Stimulated activated CD8-positive, alpha-beta memory T cell treated with anti-CD3 and anti-CD28 coated beads, Interleukin-15, amount 100 ng/mL, for 1 hour (primary cell): ENCODE data around the gene TRPM8.
"Not testable (repeated sequence)": the region's sequence is repeated elsewhere in the genome, so short reads cannot be mapped to it uniquely, and the experiment has no call there.

ENCODE experiments used
- DNase-seq: peaks from one replicate; pipeline ENCODE4 v3.0.0-alpha.2; 2020; ENCODE audit warnings: low read depth

Gene TRPM8

DNA sequence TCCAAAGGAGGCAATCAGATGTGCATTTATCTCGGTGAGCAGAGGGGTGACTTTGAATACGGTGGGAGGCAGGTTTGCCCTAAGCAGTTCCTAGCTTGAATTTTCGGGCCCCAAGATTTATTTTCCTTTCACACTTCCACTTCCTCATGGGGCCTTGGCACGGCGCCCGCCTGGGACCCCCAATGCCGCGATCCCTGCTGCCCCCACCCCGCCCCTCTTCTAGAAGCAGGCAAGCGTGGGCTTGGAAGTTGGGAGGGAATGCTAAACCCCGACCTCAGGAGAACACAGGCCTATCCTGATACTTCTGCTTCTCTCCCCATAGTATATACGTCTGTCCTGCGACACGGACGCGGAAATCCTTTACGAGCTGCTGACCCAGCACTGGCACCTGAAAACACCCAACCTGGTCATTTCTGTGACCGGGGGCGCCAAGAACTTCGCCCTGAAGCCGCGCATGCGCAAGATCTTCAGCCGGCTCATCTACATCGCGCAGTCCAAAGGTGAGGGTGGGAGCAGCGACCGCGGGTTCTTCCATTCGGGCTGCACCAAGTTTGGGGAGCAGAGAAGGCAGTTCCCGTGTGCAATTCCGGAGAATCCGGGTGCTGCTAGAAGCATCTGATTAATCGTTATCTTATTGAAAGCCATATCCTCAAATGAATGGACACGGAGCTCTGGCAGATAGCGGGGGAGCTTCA is 21.6 kb downstream of the TRPM8 start:
- no peak for DNase-seq

DNA sequence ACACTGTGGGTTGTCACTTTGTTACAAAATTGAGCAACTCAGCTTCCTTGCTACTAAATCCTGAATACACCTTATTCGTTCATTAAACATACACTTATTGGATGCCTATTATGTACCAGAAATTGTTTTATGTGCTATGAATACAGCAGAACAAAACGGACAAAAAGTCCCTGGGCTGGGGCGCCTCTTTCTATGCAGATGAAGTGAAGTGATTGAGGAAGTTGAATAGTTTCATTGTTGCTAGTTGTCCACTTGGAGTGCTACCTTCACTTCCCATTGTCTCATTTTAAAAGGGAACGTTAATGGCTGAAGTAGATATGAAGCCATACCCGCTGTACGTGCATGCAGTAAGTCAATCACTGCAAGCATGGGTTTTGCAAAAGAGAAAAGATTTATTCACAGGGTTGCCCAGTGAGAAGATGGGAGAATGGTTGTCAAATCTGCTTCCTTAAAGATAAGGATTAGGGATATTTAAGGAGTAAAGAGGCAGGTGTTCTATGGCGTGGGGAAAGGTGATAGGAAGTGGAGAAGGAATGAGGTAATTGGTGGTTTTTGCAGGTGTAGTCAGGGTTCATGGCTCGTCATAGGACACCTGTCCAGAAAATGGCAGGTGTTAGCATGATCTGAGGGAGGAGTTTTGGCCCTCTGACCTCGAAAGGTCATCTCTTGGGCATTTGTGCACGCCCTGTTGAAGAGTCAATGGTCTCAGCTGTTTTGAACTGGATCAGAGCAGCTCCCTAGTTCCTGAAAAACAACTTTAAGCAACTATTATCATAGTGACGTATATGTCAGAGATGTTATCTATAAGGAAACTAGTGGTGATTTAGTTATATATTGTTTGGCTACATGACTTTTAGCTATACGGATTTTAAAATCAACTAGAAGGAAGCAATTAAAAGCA is 23.5 kb downstream of the TRPM8 start:
- DNase-seq: no peak

GRCh38 chr2:233942731-233943130 is 25.6 kb downstream of the TRPM8 start:
- DNase-seq: no peak

DNA sequence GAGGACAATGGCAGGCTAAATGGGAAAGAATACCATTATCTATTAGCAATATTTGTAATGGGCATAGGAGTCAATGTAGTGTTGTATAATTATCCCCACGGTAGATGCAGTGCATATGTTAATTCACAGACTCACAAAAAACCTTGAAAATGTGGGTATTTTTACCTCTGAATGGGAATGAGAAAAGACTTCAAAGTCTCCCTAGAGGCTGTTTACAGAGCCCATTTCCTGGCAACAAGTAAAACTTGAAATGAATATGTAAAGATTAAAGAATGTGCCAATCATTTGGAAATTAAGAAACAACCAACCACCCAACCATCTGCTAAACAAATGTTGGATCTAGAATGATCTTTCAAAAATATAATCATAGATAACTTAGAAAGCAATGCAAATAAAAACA is 27.1 kb downstream of the TRPM8 start:
- no peak for DNase-seq

- DNase-seq: no peak
These were observed 27.5 kb downstream of the TRPM8 start for GRCh38 chr2:233944722-233945121.

GRCh38 chr2:233945146-233945545 is 28.0 kb downstream of the TRPM8 start:
- DNase-seq: no peak

GRCh38 chr2:233950078-233950825 is 33.1 kb downstream of the TRPM8 start:
- no peak for DNase-seq

DNA sequence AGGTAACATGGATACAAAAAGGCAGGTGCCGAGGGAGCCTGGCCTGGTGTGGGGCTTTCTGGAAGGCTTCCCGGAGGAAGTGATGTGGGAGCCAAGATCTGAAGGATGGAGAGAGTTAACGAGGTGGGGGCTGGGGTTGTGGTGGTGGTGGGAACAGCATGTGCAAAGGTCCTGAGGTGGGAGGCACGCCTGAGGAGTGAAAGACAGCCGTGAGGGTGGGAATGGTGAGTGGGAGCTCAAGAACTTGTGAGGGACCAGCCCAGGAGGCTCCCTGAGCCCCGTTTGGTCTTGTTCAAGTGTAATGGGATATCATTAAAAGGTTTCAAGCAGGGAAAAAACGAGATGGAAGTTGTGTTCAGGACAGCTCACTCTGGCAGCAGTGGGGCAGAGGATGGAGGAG is 35.2 kb downstream of the TRPM8 start:
- DNase-seq: no peak

DNA sequence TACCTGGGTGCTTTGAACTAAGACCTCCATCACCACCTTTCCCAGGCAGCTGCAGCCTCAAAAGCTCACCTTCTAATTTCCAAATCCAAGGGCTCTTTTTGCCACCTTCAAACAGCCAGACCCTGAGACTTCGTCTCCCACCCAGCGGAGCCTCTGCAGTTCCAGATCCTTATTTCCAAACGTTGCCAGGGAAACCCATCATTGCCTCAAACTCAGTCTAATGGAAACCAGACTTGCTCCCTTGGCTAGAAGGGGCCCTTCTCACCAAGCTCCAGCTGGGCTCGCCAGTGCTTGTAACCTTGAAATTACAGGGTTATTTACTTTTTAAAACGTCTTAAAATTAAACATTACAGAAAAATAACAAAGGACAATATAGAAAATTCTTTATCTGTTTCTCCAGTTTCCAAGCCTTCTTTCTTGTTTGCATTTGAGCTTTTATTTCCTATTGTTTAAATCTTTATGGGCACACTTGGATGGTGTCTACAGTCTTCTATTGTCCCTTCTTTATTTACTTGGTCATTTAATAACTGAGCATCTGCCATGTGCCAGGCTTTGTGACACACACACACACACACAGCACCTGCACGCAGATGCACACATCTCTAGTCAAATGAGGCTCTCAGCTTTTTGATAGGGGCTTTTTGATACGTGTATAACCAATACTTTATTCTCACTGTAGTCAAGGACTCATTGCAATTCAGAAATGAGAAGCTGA is 36.1 kb downstream of the TRPM8 start:
- no peak for DNase-seq

DNA sequence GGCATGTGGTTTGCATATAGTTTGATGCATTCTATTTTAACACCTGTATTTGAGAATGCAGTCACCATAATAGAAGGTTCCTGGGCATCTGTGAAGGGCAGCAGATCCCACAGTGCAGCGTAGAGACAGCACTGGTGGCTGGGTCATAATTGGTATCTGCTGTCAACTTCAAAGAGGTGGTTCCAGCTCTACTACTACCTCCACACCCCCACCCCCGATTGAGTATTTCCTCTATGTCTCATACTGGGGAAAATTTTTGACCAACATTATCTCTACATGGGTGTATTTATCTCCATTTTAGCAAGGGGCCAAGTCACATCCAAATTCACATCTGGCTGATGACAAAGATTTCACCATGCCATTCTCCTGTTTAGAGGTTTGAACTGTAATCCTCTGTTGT is 43.0 kb downstream of the TRPM8 start:
- DNase-seq: no peak

DNA sequence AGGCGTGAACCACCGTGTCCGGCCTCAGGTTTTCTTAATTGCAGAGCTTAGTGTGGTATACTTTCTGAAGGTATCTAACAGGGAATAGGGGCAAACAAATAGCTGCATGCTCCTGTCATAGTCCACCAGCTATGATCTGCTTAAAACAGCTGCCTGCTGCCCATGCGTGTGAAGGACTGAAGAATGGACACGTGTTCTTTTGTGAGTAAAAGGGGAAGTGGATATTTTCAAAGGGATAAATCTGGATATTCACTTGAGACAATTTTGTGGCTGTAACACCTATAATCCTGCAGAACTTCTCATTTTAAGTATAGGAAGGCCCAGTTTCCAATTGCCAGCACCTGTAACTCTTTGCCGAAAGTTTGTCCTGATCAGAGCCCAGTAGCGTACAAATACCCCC is 44.7 kb downstream of the TRPM8 start:
- no peak for DNase-seq

- no peak for DNase-seq
These were observed 47.4 kb downstream of the TRPM8 start for GRCh38 chr2:233964581-233964980.

- DNase-seq: no peak
These were observed 47.9 kb downstream of the TRPM8 start for GRCh38 chr2:233965032-233965603.

- not testable (repeated sequence) for DNase-seq
These were observed 48.5 kb downstream of the TRPM8 start for GRCh38 chr2:233965646-233966045.

- DNase-seq: no peak
These were observed 49.2 kb downstream of the TRPM8 start for GRCh38 chr2:233966388-233966787.

- DNase-seq: no peak
These were observed 50.0 kb downstream of the TRPM8 start for GRCh38 chr2:233967164-233967563.

DNA sequence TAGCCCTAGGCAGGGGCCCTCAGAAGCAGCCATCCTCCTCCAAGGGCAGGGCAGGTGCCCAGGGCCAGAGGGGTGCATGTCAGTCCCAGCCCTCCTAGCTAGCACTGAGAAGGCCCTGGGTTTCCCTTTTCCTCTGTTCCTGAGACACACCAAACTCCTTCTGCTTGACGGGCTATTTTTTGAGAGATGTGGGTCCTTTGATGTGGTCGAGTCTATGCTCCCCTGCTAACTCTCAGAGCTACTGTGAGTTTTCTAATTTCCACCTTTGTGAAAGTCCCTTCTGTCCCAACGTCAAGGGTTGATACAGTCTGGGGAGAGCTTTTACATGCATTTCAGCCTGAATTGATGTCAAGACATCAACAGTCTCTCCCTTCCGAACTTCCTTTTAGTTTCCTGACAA is 51.4 kb downstream of the TRPM8 start:
- no peak for DNase-seq

DNA sequence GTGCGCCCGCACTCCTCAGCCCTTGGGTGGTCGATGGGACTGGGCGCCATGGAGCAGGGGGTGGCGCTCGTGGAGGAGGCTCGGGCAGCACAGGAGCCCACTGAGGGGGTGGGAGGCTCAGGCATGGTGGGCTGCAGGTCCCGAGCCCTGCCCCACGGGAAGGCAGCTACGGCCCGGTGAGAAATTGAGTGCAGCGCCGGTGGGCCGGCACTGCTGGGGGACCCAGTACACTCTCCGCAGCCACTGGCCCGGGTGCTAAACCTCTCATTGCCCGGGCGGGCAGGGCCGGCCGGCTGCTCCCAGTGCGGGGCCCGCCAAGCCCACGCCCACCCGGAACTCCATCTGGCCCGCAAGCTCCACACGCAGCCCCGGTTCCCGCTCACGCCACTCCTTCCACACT is 55.3 kb downstream of the TRPM8 start:
- not testable (repeated sequence) for DNase-seq

DNA sequence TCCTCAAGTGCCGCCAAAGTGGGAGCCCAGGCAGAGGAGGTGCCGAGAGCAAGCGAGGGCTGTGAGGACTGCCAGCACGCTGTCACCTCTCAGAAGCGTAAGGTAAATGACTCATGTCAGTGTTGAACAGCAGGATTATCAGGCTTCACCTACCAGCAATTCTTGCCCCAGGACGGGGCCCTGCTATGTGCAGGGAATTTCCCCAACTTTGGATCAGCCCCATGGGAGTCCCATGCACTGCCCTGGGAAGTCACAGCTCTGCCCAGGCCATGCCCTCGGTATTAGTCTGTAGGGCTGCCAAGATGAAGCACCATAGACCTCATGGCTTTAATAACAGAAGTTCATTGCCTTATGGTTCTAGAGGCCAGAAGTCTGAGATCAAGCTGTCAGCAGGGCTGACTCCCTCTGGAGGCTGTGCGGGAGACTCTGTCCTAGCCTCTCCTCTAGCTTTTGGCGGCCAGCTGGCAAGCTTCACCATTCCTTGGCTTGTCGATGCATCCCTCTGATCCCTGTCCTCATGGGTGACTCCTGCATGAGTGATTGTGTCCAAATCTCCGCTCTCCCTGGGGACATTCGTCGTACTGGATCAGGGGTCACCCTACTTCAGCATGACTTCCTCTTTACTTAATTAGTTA is 55.9 kb downstream of the TRPM8 start:
- DNase-seq: no peak

- no peak for DNase-seq
These were observed 56.6 kb downstream of the TRPM8 start for GRCh38 chr2:233973786-233974185.

DNA sequence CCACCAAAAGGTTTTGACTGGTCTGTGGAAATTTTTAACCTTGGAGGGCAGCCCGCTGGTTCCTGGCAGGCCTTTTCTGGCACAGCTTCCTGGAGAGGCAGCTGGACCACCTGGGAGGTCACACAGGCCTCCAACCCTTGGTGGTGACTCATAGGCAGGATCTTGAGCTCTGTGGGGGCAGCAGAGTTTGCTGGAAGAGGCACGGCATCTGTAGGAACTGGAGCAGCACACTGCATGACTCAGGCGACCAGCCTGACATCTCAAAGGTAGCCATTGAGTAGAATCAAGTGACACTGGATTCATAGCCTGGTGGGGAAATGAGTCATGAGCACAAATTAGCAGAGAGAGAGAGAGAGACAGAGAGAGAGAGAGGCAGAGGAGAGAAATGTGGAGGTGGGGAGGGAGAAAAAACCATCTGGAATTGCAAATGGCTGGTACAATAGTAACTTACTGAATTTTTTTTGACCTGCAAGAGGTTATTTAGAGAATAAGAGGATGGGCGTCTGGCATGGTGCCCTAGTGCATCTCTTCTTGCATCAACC is 57.4 kb downstream of the TRPM8 start:
- no peak for DNase-seq
